ENCODE results near the gene HNRNPF.

- TF ChIP-seq MAX (IDR thresholded peaks at IDR 0.05) (no peak), CEBPB (IDR thresholded peaks at IDR 0.05) (no peak), REST (IDR thresholded peaks at IDR 0.05; ENCODE audit: low read depth) (no peak), YY1 (IDR thresholded peaks at IDR 0.05; ENCODE audit: low read depth) (no peak), TCF12 (IDR thresholded peaks at IDR 0.05; ENCODE audit: low read depth) (no peak), USF1 (IDR thresholded peaks at IDR 0.05) (no peak), RAD21 (IDR thresholded peaks at IDR 0.05; ENCODE audit: low read depth) (no peak), EP300 (IDR thresholded peaks at IDR 0.05; ENCODE audit: borderline replicate concordance) (no peak), ZBTB7A (IDR thresholded peaks at IDR 0.05; ENCODE audit: low read depth) (no peak)
These were observed 25.6 kb downstream of the HNRNPF start for GRCh38 chr10:43383204-43383971.

All from Ishikawa (cell line).